HG03520 (cell line): ENCODE results near the gene RBL2.
A peak's percentile ranks its signal among the peaks of the same experiment; 100 is the strongest.
"Not testable (repeated sequence)": the region's sequence is repeated elsewhere in the genome, so short reads cannot be mapped to it uniquely, and the experiment has no call there.

Experiments
- ATAC-seq: cut with Tn5 transposase; IDR thresholded peaks from one replicate; pipeline ENCODE4 v1.9.1; 2021; ENCODE audit warnings: mild to moderate bottlenecking, moderate library complexity; ENCODE audit not compliant: unreplicated experiment

RBL2 gene

GRCh38 chr16:53434377-53435065 is at the start of gene RBL2:
Gene RBL2, plus strand, starts transcription at chr16:53434471. Its CDS starts 86 bp downstream, at chr16:53434557.
- ATAC-seq = peak; percentile 64

- not testable (repeated sequence) for ATAC-seq
These were observed 49.7 kb upstream of the RBL2 start for GRCh38 chr16:53384610-53385009.

GRCh38 chr16:53404959-53405358 is 29.3 kb upstream of the RBL2 start:
- no peak for ATAC-seq

- no peak for ATAC-seq
These were observed 21.7 kb upstream of the RBL2 start for GRCh38 chr16:53412549-53412948.

GRCh38 chr16:53413864-53414263 is 20.4 kb upstream of the RBL2 start:
- no peak for ATAC-seq

- no peak for ATAC-seq
These were observed 19.9 kb upstream of the RBL2 start for GRCh38 chr16:53414381-53414780.

- no peak for ATAC-seq
These were observed 18.8 kb upstream of the RBL2 start for GRCh38 chr16:53415504-53415903.

GRCh38 chr16:53417011-53417410 is 17.3 kb upstream of the RBL2 start:
- ATAC-seq = no peak

GRCh38 chr16:53417976-53418375 is 16.3 kb upstream of the RBL2 start:
- ATAC-seq = no peak

GRCh38 chr16:53419383-53419709 is 14.9 kb upstream of the RBL2 start:
- not testable (repeated sequence) for ATAC-seq

- ATAC-seq = no peak
These were observed 13.0 kb upstream of the RBL2 start for GRCh38 chr16:53421248-53421647.

GRCh38 chr16:53423968-53424367 is 10.3 kb upstream of the RBL2 start:
- ATAC-seq = not testable (repeated sequence)

GRCh38 chr16:53428681-53429080 is 5.6 kb upstream of the RBL2 start:
- no peak for ATAC-seq

- ATAC-seq = no peak
These were observed 4.9 kb upstream of the RBL2 start for GRCh38 chr16:53429221-53429943.

GRCh38 chr16:53430363-53430762 is 3.9 kb upstream of the RBL2 start:
- ATAC-seq = no peak

GRCh38 chr16:53433509-53433908 is 762 bp upstream of the RBL2 start:
- no peak for ATAC-seq

- ATAC-seq = no peak
These were observed 318 bp upstream of the RBL2 start for GRCh38 chr16:53433930-53434376.

- peak; percentile 88 for ATAC-seq
These were observed 906 bp downstream of the RBL2 start for GRCh38 chr16:53435066-53435688.

GRCh38 chr16:53440125-53440524 is 5.9 kb downstream of the RBL2 start:
- ATAC-seq = no peak

GRCh38 chr16:53445534-53445933 is 11.3 kb downstream of the RBL2 start:
- no peak for ATAC-seq

GRCh38 chr16:53446090-53446489 is 11.8 kb downstream of the RBL2 start:
- ATAC-seq = no peak
